Omental fat pad (tissue), 4 donors: ENCODE measurements around the gene RBM4. TPM values are rescaled to one million over a fixed set of nuclear protein-coding genes. Genes with fewer than 3 reads are reported as not detected.

ENCODE experiments used
- ATAC-seq: fragments of 150-250 bp; one replicate; pipeline ENCODE4 v1.9.1; 2016; ENCODE audit warnings: mild to moderate bottlenecking, moderate library complexity; ENCODE audit not compliant: low FRiP score
- DNase-seq: peaks from one replicate; pipeline ENCODE4 v3.0.0-alpha.2; 2019; ENCODE audit warnings: low spot score
- CTCF ChIP-seq, 3 donors: fragments of 450-650 bp; IDR thresholded peaks; one replicate each; pipeline ENCODE4 v1.5.1; 2016 to 2017; ENCODE audit warnings: antibody characterized with exemption in 3 of 3, mild to moderate bottlenecking in 3 of 3, moderate library complexity in 2 of 3
- total RNA-seq, 4 donors: library from RNA; depleted of rRNA; stranded (reverse); fragments of >200 nt; gene quantifications; one replicate each; pipeline ENCODE4 v1.1.0, GENCODE V29; 2016

The RBM4 gene
- total RNA-seq, 4 donors from 2014 or later, result 63.1 to 90.8 (median 78.3) TPM

DNA sequence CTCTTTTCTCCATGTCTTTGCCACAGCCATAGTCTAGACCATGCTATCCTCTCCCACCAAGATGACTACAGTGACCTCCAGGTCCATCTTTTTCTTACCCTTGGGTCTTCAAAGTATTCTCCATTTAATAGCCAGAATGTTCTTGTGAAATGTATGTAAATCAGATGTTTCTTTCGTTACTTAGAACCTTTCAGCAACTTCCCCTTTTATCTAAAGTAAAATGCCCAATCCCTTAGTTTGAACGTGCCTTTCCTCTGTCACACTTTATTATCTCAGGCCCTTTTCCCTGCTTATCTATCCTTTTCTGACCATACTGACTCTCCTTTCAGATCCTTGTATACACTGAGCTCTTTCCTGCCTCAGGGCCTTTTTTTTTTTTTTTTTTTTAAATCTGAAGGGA, 21.3 kb downstream of the RBM4 start:
- no peak for DNase-seq
- no peak for ATAC-seq
- no peak for TF ChIP-seq CTCF (IDR thresholded peaks at IDR 0.05)

GRCh38 chr11:66663741-66664296, 25.3 kb downstream of the RBM4 start:
- ATAC-seq, result no peak
- no peak for TF ChIP-seq CTCF (IDR thresholded peaks at IDR 0.05)
- no peak for DNase-seq

GRCh38 chr11:66665369-66665768, 26.9 kb downstream of the RBM4 start:
- TF ChIP-seq CTCF (IDR thresholded peaks at IDR 0.05), result no peak
- ATAC-seq (no peak), DNase-seq (no peak)

GRCh38 chr11:66670816-66671215, 32.3 kb downstream of the RBM4 start:
- ATAC-seq, result no peak
- no peak for TF ChIP-seq CTCF (IDR thresholded peaks at IDR 0.05)

GRCh38 chr11:66674964-66675602, 36.6 kb downstream of the RBM4 start:
- DNase-seq (no peak), ATAC-seq (no peak)
- TF ChIP-seq CTCF (IDR thresholded peaks at IDR 0.05), result no peak

More at GRCh38 chr11:66670816-66671215, 32.3 kb downstream of the RBM4 start:
- DNase-seq, result no peak

- no peak for TF ChIP-seq CTCF (IDR thresholded peaks at IDR 0.05)
- ATAC-seq, result no peak
- no peak for DNase-seq
Observed at GRCh38 chr11:66676282-66676919, 37.9 kb downstream of the RBM4 start.
